KG1 (cell line): Measurements from ENCODE around the gene FAM25G.
"Not testable (repeated sequence)": the region's sequence is repeated elsewhere in the genome, so short reads cannot be mapped to it uniquely, and the experiment has no call there.

Experiments used
- DNase-seq: peaks from one replicate; lab custom pipeline; 2025; lab: John Stamatoyannopoulos, UW

FAM25G gene

GRCh38 chr10:47465216-47465917 lies 26.1 kb downstream of the FAM25G start:
- DNase-seq: not testable (repeated sequence)

DNA sequence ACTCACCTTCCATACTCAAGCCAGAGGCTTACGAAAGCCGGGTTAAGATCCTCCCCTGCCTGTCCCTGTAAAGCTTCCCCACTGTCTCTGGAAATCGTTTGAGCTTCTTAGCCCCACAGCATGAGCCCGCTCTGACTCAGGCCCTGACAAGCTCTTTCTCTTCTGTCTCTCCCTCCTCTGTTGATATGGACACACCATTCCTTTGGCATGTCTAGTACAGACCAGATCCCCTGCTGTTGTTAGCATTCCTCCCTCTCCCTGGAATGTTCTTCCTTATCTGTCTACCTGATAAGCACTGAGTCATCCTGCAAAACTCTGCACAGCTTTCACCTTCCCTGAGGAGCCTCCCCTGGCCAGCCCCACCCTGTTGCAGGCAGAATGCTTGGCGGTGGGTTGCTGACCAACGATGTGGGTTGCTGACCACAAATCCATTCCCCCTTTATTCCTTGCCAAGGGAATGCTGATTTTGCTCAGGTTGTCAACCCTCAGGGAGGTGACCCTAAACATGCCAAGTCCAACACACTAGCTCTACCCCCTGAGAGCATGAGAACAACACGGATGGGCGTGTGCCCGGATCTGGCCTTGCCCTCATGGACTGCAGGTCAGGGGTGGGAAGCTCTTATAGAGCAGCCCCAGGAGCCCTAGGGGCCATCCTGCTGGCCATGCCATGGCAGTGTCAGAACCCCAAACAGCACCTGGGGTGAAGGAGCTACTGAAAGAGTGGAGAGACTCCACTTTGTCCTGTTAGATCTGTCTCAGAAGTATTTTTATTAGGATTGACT lies 28.7 kb downstream of the FAM25G start:
- DNase-seq: not testable (repeated sequence)

GRCh38 chr10:47461261-47461687 lies 30.2 kb downstream of the FAM25G start:
- not testable (repeated sequence) for DNase-seq

DNA sequence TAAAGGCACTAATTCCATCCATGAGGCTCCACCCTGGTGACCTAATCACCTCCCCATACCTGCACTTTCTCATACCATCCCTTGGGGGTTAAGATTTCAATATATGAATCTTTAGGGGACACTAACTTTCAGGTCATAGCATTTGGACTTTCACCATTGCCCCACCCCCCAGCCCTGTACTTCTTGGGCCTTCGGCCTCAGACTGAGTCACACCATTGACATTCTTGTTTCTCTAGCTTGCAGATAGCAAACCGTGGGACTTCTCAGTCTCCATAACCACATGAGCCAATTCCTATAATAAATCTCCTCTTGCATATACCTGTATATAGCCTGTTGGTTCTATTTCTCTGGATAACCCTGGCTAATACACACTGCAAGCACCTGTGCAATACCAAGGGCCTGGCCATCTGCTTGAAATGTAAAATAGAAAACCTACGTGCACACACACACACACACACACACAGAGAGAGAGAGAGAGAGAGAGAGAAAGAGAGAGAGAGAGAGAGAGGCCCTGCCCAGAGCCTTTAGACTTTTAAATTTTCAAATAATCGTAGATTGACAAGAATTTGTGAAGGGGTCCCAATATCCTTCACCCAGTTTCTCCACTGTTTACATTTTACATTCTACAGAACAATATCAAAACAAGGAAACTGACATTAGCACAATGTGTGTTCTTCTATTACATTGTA lies 32.9 kb downstream of the FAM25G start:
- no peak for DNase-seq

DNA sequence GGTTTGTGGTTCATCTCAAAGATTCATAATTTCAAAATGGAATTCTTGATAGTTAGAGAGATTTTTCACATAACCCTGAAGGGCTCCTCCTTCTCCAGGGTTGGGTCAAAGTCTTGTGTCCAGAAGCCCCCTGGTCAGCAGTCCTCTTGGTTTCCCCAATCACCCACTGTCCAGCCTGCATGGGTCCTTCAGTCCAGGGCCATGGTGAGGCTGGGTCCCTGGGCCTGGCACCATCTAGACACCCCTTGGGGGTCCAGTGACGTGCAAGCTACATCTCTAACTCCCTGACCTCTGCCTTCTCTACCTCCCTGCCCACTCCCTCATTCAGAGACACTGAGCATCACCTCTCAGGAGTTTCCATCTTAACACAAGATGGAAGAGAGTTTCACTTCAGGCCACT lies 33.7 kb downstream of the FAM25G start:
- no peak for DNase-seq

- no peak for DNase-seq
Measured at GRCh38 chr10:47457528-47457820, 34.0 kb downstream of the FAM25G start.

- DNase-seq: no peak
Measured at GRCh38 chr10:47456794-47457527, 34.5 kb downstream of the FAM25G start.

- DNase-seq: no peak
Measured at GRCh38 chr10:47456079-47456785, 35.3 kb downstream of the FAM25G start.

DNA sequence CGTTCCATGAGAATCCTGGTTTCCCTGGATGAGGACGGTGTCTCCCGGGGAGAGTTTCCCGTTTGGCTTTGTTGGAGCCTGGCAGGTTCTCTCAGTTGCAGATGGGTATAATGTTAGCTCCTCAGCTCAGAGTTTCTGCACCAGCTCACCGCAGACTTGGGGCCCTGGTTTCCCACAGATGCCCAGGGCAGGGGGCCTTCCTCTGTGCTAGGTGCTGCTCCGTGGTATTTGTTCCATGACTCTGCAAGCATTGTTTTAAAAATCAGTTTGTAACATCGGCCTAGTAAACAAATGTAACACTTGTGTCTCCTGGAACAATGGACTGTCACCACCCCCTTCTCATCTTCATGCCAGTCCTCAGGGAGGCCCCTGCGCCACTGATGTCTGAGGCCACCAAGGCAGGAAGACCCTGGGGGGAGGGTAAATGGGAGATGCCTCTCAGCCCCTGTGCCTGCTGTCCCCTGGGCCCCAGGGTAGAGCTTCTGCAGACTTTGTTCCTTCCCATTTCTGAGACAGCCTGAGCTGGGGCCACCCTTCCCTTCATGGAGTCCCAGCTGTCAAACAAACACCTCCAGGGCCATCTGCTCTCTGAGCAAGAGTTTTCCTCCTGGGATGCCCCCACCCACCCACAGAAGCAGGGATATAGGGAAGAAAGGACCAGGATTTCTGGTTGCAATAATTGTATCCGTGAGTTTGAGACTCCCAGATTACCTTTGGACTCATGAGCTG lies 36.0 kb downstream of the FAM25G start:
- not testable (repeated sequence) for DNase-seq

DNA sequence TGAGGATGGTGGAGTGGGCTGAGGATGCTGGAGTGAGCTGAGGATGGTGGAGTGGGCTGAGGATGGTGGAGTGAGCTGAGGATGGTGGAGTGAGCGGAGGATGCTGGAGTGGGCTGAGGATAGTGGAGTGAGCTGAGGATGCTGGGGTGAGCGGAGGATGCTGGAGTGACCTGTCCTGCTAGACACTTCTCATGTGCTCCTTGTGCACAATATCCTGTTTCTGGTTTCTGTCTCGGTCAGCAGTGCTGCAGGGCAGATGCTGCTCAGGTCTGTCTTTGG lies 36.8 kb downstream of the FAM25G start:
- DNase-seq: no peak

- no peak for DNase-seq
Measured at GRCh38 chr10:47454008-47454779, 37.3 kb downstream of the FAM25G start.

GRCh38 chr10:47453141-47454007 lies 38.1 kb downstream of the FAM25G start:
- no peak for DNase-seq

GRCh38 chr10:47452495-47453140 lies 38.9 kb downstream of the FAM25G start:
- no peak for DNase-seq

DNA sequence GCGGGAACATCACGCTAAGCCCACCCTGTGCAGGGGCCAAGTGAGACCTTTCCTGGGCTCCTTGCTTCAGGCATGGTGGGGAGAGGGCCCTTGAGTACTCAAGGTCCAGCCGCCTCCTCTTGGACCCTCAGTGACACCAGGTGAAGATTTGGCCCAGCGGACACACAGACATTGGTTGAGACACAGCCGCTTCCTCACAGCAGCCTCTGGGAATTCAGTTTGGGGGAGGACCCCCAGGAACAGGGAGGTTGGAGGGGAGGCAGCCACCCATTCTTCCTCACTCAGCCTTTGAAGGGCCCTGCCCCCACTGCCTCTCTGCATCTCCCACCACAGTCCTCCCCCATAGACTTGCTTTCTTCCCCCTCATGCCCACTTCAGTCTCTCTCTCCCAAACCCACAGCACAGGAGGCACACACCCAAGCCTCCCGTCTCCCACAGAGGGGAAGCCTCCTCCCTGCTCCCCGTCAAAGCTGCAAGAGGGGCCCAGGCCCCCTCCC lies 39.5 kb downstream of the FAM25G start:
- no peak for DNase-seq

- DNase-seq: no peak
Measured at GRCh38 chr10:47451273-47451997, 40.1 kb downstream of the FAM25G start.

- no peak for DNase-seq
Measured at GRCh38 chr10:47450442-47450841, 41.1 kb downstream of the FAM25G start.

- DNase-seq: no peak
Measured at GRCh38 chr10:47449979-47450378, 41.5 kb downstream of the FAM25G start.
